Suppressor macrophage treated with lipopolysaccharide for 4 hours (primary cell): ENCODE data around the gene NXPH2.
"Not testable (repeated sequence)": the region's sequence is repeated elsewhere in the genome, so short reads cannot be mapped to it uniquely, and the experiment has no call there.

ENCODE experiments used
- DNase-seq: peaks from one replicate; pipeline ENCODE4 v3.0.0-alpha.2; 2020

The NXPH2 gene

GRCh38 chr2:138752197-138752956 is 27.8 kb downstream of the NXPH2 start:
- DNase-seq, result no peak

- DNase-seq, result no peak
These were observed 35.5 kb downstream of the NXPH2 start for GRCh38 chr2:138744713-138745112.

- DNase-seq, result no peak
These were observed 37.6 kb downstream of the NXPH2 start for GRCh38 chr2:138742441-138743057.

- no peak for DNase-seq
These were observed 38.3 kb downstream of the NXPH2 start for GRCh38 chr2:138741851-138742250.

DNA sequence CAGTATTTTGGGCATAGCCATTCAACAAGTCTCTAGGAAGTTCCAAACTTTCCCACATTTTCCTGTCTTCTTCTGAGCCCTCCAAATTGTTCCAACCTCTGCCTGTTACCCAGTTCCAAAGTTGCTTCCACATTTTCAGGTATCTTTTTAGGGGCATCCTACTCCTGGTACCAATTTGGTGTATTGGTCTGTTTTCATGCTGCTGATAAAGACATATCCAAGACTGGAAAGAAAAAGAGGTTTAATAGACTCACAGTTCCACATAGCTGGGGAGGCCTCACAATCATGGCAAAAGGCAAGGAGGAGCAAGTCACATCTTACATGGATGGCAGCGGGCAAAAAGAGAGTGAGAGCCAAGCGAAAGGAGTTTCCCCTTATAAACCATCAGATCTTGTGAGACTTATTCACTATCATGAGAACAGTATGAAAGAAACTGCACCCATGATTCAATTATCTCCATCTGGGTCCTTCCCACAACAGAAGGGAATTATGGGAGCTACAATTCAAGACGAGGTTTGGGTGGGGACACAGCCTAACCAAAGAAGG is 43.1 kb downstream of the NXPH2 start:
- not testable (repeated sequence) for DNase-seq

DNA sequence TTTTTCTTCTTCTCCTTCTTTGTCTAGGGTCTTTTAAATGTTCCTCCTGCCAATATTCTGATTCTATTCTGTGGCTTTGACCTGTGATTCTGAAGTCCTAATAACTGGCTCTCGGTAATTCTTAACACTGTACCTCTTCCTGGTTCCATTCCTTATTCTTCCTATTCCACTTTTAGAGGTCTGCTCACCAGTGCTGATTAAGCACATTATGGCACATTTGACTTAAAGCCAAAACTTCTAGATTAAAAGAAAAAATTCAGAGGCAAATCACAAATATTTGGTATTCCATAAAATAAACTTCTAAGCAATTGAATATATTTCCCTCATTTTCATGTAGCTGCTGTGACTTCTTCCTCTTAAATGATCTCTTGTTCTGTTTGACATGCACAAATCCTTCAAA is 47.5 kb downstream of the NXPH2 start:
- no peak for DNase-seq

DNA sequence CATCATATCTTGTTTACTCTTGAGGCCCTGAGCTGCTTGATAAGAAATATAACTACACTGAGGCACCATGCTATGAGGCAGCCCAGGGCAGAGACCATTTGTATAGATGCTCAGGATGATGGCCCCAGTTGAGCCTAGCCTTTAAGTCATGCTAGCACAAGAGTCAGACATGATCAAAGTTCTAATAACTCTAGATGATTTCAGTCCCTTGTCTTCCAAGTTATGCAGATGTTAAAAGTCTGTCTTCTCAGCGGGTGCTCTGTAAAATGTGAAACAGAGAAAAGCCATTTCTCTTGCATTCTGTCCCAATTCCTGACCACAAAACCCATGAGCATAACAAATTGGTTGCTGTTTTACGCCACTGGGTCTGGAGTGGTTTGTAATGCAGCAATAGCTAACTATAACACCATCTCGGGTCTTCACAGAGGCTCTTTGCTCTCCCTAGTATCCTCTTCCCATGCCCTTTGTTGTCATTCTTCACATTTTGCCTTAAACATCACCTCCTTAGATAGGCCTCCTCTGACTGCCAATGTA is 49.6 kb downstream of the NXPH2 start:
- no peak for DNase-seq

GRCh38 chr2:138727956-138728355 is 52.2 kb downstream of the NXPH2 start:
- DNase-seq, result no peak

DNA sequence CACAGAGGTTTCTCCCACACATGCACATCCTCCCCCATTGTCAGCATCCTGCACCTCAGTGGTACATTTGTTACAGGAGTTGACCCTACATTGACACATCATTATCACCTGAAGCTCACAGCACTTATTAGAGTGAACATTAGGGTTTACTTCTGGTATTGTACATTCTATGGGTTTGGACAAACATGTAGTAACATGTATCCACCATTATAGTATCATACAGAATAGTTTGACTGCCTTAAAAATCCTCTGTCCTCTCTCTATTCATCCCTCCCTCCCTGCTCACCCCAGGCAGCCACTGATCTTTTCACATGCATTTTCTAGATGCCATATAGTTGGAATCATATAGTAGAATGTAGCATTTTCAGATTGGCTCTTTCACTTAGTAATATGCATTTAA is 53.5 kb downstream of the NXPH2 start:
- DNase-seq, result no peak

- no peak for DNase-seq
These were observed 55.3 kb downstream of the NXPH2 start for GRCh38 chr2:138724729-138725459.

DNA sequence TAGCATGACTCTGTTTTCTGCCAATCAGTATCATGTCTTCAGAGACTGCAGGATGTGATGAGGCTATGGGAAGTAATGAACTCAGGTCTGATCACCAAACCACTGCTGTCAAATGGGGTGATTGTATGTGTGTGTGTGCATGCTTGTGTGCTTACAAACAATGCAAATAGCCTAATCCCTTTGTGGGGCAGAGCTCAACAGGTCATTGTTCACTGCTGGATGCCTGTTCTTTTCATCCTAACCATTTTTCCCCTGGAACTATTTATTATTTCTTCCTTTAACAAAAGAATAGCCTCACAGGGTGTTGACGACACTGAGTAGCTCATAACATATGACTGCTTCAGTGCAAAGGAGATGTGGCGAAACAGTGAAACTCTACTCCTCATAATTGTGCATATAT is 55.9 kb downstream of the NXPH2 start:
- DNase-seq, result no peak

GRCh38 chr2:138723196-138723987 is 56.8 kb downstream of the NXPH2 start:
- no peak for DNase-seq

DNA sequence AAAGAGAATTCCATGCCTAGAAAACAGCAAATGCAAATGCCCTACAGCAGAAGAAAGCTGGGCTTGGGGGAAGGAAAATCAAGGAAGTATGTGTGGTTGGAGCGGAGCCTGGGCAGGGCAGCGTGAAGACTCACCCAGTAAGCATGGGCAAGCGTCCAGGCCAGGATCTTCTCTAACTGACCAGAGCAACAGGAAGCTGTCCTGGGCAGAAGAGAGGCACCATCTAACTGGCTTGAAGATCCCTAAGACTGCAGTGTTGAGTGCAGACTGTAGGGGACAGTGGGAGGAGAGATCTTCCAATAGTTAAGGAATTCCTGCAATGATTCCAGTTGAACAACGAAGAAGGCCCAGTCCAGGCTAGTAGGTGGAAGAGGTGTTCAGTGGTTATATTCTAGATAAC is 57.9 kb downstream of the NXPH2 start:
- no peak for DNase-seq

DNA sequence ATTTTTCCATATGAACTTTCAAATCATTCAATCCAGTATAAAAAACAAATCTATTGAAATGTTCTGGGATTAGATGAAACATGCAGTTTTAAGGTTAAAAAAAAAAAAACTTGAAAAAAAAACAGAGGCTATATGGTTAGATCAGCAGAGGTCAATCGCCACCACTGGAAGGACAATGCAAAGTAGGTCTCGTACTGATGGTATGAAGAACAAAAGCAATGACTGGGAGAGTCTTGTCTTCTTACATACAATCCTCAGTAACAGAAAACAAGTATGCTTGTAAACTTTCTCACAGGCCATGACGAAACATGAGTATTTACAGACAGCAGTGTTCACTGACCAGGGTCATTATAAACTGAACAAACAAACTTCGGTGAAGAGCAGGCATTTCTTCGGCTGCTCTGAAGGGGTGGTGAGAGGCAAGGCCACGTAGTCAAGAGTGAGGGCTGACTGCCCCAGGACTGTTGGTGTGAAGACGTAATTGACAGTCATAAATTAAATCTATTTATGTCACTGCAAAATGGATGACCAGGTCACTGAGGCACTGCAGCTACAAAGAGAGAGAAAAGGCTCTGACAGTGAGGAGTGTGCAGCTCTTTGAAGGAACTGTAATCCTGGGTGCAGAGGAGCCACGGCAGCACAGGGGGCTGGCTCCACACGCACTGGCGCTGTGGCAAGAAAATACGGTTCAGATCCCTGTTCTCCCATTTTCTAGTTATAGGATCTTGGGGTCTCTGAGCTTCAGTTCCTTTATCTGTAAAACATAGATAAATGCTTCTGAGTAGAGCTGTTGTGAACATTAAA is 60.0 kb downstream of the NXPH2 start:
- DNase-seq, result no peak

DNA sequence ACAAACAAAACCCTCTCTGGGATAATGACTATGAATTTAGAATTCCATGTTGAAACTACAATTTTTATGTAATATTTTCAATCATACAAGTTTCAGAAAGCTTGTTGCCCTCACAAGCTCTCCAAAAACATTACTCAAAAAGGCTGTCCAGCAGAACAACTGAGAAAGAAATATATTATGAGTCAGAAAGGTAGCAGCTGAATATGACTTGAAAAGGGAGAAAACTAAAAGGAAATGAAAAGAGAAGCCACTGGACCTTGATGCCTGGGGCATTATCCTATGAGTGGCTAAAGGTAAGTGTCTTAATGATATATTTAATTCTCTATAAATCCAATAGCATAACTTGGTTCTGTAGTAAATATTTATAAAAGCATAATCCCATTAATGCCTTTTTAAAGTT is 61.8 kb downstream of the NXPH2 start:
- no peak for DNase-seq

GRCh38 chr2:138716183-138716582 is 64.0 kb downstream of the NXPH2 start:
- no peak for DNase-seq

DNA sequence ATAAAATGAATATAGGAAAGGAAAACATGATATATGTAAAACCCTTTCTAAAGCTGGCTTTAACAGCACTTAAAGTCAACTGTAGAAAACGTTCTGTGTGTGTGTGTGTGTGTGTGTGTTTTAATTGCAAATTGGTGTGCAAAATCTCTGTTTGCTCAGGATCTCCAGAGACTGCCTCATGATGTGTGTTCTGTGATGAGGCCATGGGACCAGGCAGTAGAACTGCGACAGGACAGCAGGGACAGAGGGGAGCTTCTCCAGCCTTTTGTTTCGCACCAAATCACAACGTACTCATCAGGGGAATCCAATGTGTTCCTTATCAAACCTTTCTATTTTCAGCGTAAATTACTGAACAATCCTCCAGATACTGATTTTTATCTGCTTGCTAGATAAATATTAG is 66.7 kb downstream of the NXPH2 start:
- no peak for DNase-seq

DNA sequence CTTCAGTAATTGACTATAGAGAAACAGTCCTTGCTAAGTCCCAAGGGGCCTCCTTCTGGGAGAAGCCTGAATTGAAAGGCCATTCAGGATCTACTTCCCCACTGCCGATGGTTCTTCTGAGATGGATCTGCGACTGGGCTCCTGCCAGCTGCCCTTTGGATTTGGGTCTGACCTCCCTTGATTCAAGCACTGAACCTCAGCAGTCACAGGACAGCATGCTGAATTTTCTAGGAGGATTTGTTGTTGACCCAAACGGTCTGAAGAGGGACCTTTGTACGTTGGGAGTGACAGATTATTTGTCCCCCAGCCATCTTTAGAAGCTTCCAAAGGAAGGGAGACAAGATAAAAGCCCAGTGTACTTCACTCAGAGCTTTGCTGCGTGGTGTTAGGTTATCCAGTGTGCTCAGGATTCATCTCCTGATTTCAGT is 67.1 kb downstream of the NXPH2 start:
- no peak for DNase-seq

GRCh38 chr2:138712212-138712979 is 67.8 kb downstream of the NXPH2 start:
- DNase-seq, result peak; percentile 61

GRCh38 chr2:138711812-138712211 is 68.4 kb downstream of the NXPH2 start:
- no peak for DNase-seq

DNA sequence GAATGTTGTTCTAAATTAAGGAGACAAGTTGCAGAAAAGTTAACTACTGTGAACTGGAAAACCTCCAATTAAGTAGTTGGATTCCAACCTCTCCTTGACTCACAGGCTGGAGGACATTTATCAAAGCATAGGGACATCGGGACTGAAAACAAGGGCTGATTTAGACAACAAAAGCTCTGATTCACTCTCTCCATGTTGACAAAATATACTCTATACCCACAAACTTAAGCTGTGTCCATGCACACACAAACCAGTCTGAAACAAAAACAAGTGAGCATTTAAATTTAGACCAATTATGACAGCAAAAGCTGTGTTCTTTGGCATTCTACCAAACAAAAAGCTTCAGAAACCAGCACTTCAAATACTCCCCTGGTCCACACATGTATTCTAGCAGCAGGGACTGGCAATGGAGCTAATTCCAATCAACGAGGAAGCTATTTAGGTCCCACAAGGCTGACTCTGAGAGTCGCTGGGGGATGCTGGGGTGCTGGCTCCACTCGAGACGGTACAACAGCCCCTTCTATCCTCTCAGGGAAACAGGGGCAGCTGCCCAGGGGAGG is 71.4 kb downstream of the NXPH2 start:
- DNase-seq, result no peak
